ENCODE results near the gene MUSK.

- TF ChIP-seq CTCF (IDR thresholded peaks at IDR 0.05) (no peak), EZH2 (IDR thresholded peaks at IDR 0.05; ENCODE audit: borderline replicate concordance, insufficient read depth, low read depth, low read length, poor library complexity, severe bottlenecking) (no peak)
Observed at GRCh38 chr9:110814159-110814558, 145.6 kb downstream of the MUSK start.
